ENCODE results near the gene TSPAN16.

GRCh38 chr19:11278670-11279069, 17.3 kb upstream of the TSPAN16 start:
- no peak for TF ChIP-seq CTCF (IDR thresholded peaks at IDR 0.05)
- TF ChIP-seq POLR2A (IDR thresholded peaks at IDR 0.05) = no peak
- TF ChIP-seq POLR2AphosphoS5 (IDR thresholded peaks at IDR 0.05) = no peak
